GM19324 (cell line): ENCODE results near the gene VEGFA.

Source experiments
- ATAC-seq: cut with Tn5 transposase; IDR thresholded peaks from one replicate; pipeline ENCODE4 v1.9.1; 2021; ENCODE audit warnings: mild to moderate bottlenecking, moderate library complexity; ENCODE audit not compliant: unreplicated experiment, low FRiP score

VEGFA gene

GRCh38 chr6:43800746-43801494, 30.9 kb downstream of the VEGFA start:
- ATAC-seq, result no peak

GRCh38 chr6:43801495-43802181, 31.6 kb downstream of the VEGFA start:
- ATAC-seq, result no peak

GRCh38 chr6:43803055-43803782, 33.2 kb downstream of the VEGFA start:
- no peak for ATAC-seq

- no peak for ATAC-seq
Observed at GRCh38 chr6:43803783-43804549, 34.0 kb downstream of the VEGFA start.

- ATAC-seq, result no peak
Observed at GRCh38 chr6:43804550-43805223, 34.7 kb downstream of the VEGFA start.

- no peak for ATAC-seq
Observed at GRCh38 chr6:43805699-43806042, 35.7 kb downstream of the VEGFA start.

- no peak for ATAC-seq
Observed at GRCh38 chr6:43806043-43806757, 36.2 kb downstream of the VEGFA start.

- no peak for ATAC-seq
Observed at GRCh38 chr6:43806758-43807227, 36.8 kb downstream of the VEGFA start.

- no peak for ATAC-seq
Observed at GRCh38 chr6:43807228-43808061, 37.4 kb downstream of the VEGFA start.

- no peak for ATAC-seq
Observed at GRCh38 chr6:43808412-43808811, 38.4 kb downstream of the VEGFA start.

GRCh38 chr6:43809417-43810305, 39.6 kb downstream of the VEGFA start:
- ATAC-seq, result no peak

GRCh38 chr6:43810965-43811732, 41.1 kb downstream of the VEGFA start:
- no peak for ATAC-seq

GRCh38 chr6:43811733-43812099, 41.7 kb downstream of the VEGFA start:
- no peak for ATAC-seq

GRCh38 chr6:43812850-43813578, 43.0 kb downstream of the VEGFA start:
- ATAC-seq, result no peak

GRCh38 chr6:43814111-43814510, 44.1 kb downstream of the VEGFA start:
- ATAC-seq, result no peak

GRCh38 chr6:43814865-43815264, 44.9 kb downstream of the VEGFA start:
- no peak for ATAC-seq
